22Rv1 (cell line): ENCODE measurements around the gene SLC29A3.
"Not testable (repeated sequence)": the region's sequence is repeated elsewhere in the genome, so short reads cannot be mapped to it uniquely, and the experiment has no call there.

Experiments used
- H3K27ac ChIP-seq: fragments of 450-650 bp; 2 replicates; pipeline ENCODE4 v1.5.1; 2017
- CTCF ChIP-seq: fragments of 450-650 bp; IDR thresholded peaks from 2 replicates; pipeline ENCODE4 v1.5.1; 2017; ENCODE audit warnings: mild to moderate bottlenecking
- ZFX ChIP-seq: fragments of 450-650 bp; IDR thresholded peaks from 2 replicates; pipeline ENCODE4 v1.6.1; 2017; ENCODE audit warnings: antibody characterized with exemption, borderline replicate concordance

Gene SLC29A3

GRCh38 chr10:71319042-71319799 lies at the start of gene SLC29A3:
Gene SLC29A3 (plus strand): TSS chr10:71319259. CDS start chr10:71319310, 51 bp downstream.
- TF ChIP-seq CTCF: peak; percentile 87
- no peak for TF ChIP-seq ZFX
- H3K27ac ChIP-seq: peak within 1 kb of the TSS; percentile 56

- H3K27ac ChIP-seq: no peak overlapping the region
- TF ChIP-seq ZFX (no peak), CTCF (no peak)
Measured at GRCh38 chr10:71269301-71270288, 49.5 kb upstream of the SLC29A3 start.

DNA sequence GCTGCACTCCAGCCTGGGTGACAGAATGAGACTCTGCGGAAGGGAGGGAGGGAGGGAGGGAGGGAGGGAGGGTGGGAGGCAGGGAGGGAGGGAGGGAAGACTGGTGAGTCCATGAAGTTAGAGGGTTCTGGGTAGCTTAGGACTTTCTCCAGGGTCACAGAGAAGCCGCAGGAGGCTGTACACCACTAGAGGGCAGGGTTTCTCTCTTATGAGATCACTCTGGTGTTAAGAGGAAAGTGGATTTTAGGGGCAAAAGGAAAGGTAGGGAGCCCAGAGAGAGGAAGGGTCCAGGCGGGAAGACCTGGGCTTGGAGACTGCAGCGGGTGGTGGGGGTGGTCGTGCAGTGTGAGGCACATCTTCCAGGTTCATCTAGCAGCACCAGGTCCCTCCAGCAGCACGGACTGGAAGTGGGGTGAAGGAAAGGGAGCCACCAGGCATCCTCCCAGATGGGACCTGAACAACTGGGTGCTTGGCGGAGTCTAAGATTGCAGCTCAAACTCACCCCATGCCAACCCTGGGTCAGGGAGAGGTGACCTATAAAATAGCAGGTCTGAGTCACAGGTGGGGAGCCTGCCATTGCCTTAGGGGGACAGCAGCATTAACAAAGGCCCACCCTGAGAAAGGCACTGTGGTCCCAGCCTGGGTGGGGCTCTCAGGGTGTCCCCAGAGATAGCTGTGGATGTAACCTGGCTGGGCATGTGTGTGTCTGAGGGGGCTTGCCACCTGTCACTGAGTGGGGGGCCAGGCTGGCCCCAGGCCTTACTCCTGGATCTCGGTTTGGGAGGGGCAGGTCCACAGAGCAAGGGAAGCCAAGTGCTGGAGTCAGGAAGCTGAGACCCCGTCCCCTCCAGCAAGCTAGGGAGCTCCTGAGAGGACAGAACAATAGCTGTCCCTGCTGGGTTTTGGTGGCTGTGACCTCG lies 48.5 kb upstream of the SLC29A3 start:
- H3K27ac ChIP-seq: no peak overlapping the region
- no peak for TF ChIP-seq ZFX
- peak; percentile 63 for TF ChIP-seq CTCF

- H3K27ac ChIP-seq: no peak overlapping the region
- TF ChIP-seq ZFX: no peak
- no peak for TF ChIP-seq CTCF
Measured at GRCh38 chr10:71271662-71272055, 47.4 kb upstream of the SLC29A3 start.

DNA sequence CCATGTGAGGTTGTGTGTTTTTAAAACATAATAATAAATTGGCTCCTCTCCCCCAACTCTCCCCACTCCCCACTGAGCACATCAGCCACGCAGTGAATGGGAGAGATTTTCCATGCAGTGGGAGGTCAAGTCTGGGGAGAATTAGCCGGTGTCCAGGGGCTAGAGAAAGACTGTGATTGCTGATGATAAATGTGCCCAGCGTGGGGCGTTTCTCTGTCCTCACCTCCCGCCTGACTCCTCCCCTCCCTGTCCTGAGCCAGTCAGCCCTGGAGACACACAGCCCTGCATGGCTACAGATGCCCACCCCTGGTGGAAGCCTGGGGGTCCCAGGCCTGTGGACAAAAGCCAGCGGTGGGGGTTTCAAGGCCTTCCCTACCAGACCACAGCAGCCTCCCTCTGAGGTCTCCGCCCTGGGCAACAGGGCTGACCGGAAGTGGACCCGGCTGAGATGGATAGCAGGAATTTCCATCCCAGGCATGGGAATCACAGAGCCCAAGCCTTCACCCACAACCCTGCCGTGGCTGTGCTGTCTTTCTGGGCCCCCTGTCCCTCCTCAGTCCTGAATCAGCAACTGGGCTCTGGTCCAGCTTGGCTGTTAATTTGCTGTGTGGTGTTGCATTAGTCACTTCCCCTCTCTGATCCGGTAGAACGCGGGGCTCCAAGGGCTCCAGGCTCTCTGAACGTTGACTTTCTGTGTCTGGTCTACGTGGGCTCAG lies 46.8 kb upstream of the SLC29A3 start:
- H3K27ac ChIP-seq: no peak overlapping the region
- no peak for TF ChIP-seq CTCF
- no peak for TF ChIP-seq ZFX

- H3K27ac ChIP-seq: not testable (repeated sequence)
Measured at GRCh38 chr10:71272974-71273373, 46.1 kb upstream of the SLC29A3 start.

GRCh38 chr10:71273506-71273905 lies 45.6 kb upstream of the SLC29A3 start:
- TF ChIP-seq CTCF: no peak
- TF ChIP-seq ZFX: no peak
- no peak overlapping the region for H3K27ac ChIP-seq
